Testis (tissue), 3 donors: ENCODE data around the gene MIB1. TPM values are rescaled to one million over a fixed set of nuclear protein-coding genes. Genes with fewer than 3 reads are reported as not detected.

ENCODE experiments used
- DNase-seq: peaks from one replicate; pipeline ENCODE4 v3.0.0-alpha.2; 2019
- H3K27ac ChIP-seq, 2 donors: fragments of 200-600 bp; sonication (generic); one replicate each; pipeline ENCODE4 v1.5.1; 2019
- H3K27me3 ChIP-seq: fragments of 200-600 bp; sonication (generic); one replicate; pipeline ENCODE4 v1.5.1; 2019
- H3K36me3 ChIP-seq: fragments of 200-600 bp; sonication (generic); one replicate; pipeline ENCODE4 v1.5.1; 2017; ENCODE audit warnings: low read depth; ENCODE audit errors: missing control alignments
- H3K4me1 ChIP-seq: fragments of 200-600 bp; sonication (generic); one replicate; pipeline ENCODE4 v1.5.1; 2019
- H3K4me3 ChIP-seq, 2 donors: fragments of 200-600 bp; sonication (generic); one replicate each; pipeline ENCODE4 v1.5.1; 2017 to 2019
- H3K9me3 ChIP-seq: fragments of 200-600 bp; sonication (generic); one replicate; pipeline ENCODE4 v1.5.1; 2017
- CTCF ChIP-seq, 3 experiments: fragments of 450-650 bp in 2 of 3; fragments of 200-600 bp in 1 of 3; sonication (generic) in 1 of 3; IDR thresholded peaks; one replicate each; pipeline ENCODE4 v1.5.1; 2016 to 2019; ENCODE audit warnings: antibody characterized with exemption in 3 of 3, mild to moderate bottlenecking in 2 of 3, moderate library complexity in 1 of 3
- POLR2A ChIP-seq: fragments of 450-650 bp; IDR thresholded peaks from one replicate; pipeline ENCODE4 v1.6.1; 2017; ENCODE audit warnings: antibody characterized with exemption, mild to moderate bottlenecking, moderate library complexity
- WGBS, 2 donors: methylation state at CpG; one replicate each; pipeline ENCODE4 v1.1.5; 2018; 5-methylcytosine and 5-hydroxymethylcytosine counted together
- intact Hi-C: fragments of 100-400 bp; cut with DNase I; formaldehyde crosslinking; loops from one replicate; pipeline ENCODE4 v1.15.1; 2023; ENCODE audit warnings: low total_unique reads
- polyA plus RNA-seq: library from polyadenylated mRNA; stranded (reverse); fragments of 350-450 nt; fragmentation: Illumina TruSeq; extraction: RNeasy Lipid Tissue Mini Kit (QIAGEN cat#74804); gene quantifications from one replicate; pipeline ENCODE4 v1.2.3, GENCODE V29; 2014; ENCODE audit warnings: low read depth, low replicate concordance; ENCODE audit not compliant: insufficient read depth
- total RNA-seq, 2 donors: library from RNA; depleted of rRNA; stranded (reverse); fragments of >200 nt; gene quantifications; one replicate each; pipeline ENCODE4 v1.2.3, GENCODE V29; 2016

MIB1 gene
- total and polyA plus RNA-seq, 3 donors from 2014 or later: 16.5 to 48.8 (median 40.7) TPM

- no peaks in the 10 kb centered on the region for H3K27me3 ChIP-seq
- H3K4me3 ChIP-seq: no peak overlapping the region
- H3K9me3 ChIP-seq: no peaks in the 10 kb centered on the region
- DNase-seq: no peak
- no peaks in the 10 kb centered on the region for H3K4me1 ChIP-seq
- intact Hi-C loops: no loop called here
- no peak for TF ChIP-seq CTCF (IDR thresholded peaks at IDR 0.05)
- TF ChIP-seq POLR2A: no peak
- H3K36me3 ChIP-seq: no peaks in the 10 kb centered on the region
- WGBS, 2 donors: 59 to 65% methylated on average over 5 of the region's 5 CpGs
- H3K27ac ChIP-seq: no peak overlapping the region
Measured at GRCh38 chr18:21911551-21911950, 171.0 kb downstream of the MIB1 start.

- intact Hi-C loops: no loop called here
- Histone ChIP-seq H3K27ac (no peak overlapping the region), H3K9me3 (no peaks in the 10 kb centered on the region), H3K4me3 (no peak overlapping the region), H3K4me1 (no peaks in the 10 kb centered on the region), H3K36me3 (no peaks in the 10 kb centered on the region), H3K27me3 (no peaks in the 10 kb centered on the region)
- TF ChIP-seq POLR2A: no peak
- no peak for TF ChIP-seq CTCF (IDR thresholded peaks at IDR 0.05)
- DNase-seq: no peak
- 64 to 78% methylated on average over 5 of the region's 5 CpGs for WGBS, 2 donors
Measured at GRCh38 chr18:21912339-21913239, 172.0 kb downstream of the MIB1 start.

DNA sequence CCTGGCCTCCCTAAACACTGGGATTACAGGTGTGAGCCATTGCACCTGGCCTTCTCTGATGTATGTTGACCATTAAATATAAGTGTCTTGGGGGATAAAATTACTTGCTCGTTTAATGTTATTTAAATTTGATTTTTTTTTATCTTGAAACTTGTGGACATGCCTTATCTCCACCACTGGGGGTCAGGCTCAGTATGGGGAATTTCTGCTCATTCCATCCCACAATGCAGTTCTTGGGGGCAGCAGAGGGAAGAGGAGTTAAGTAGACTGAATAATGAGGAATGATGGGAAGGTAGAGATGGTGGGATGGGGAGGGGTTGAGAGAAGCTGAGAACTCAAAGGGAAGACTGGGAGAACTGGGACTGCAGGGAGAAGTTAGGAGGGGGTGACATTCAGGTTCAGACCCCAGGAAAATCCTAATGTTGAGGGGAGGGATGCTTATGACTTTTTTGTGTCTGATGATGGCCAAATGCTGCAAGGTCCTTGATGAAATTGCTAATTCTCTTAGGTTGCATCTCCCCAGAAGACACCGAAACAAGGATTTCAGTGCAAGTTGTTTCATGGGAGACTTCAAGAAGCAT, 174.2 kb downstream of the MIB1 start:
- WGBS, 2 donors: 60 to 66% methylated on average over 2 of the region's 2 CpGs
- no peaks in the 10 kb centered on the region for H3K9me3 ChIP-seq

GRCh38 chr18:21915546-21915945, 175.0 kb downstream of the MIB1 start:
- Histone ChIP-seq H3K27me3 (no peaks in the 10 kb centered on the region), H3K9me3 (no peaks in the 10 kb centered on the region), H3K36me3 (no peaks in the 10 kb centered on the region), H3K27ac (no peak overlapping the region), H3K4me1 (no peaks in the 10 kb centered on the region), H3K4me3 (no peak overlapping the region)
- 89 to 93% methylated on average over 9 of the region's 9 CpGs for WGBS, 2 donors
- intact Hi-C loops: no loop called here
- TF ChIP-seq POLR2A (no peak), CTCF (IDR thresholded peaks at IDR 0.05) (no peak)
- no peak for DNase-seq

More for the DNA sequence above, 174.2 kb downstream of the MIB1 start:
- no peaks in the 10 kb centered on the region for H3K27me3 ChIP-seq
- intact Hi-C loops: no loop called here
- H3K4me1 ChIP-seq: no peaks in the 10 kb centered on the region
- no peak overlapping the region for H3K27ac ChIP-seq
- no peak overlapping the region for H3K4me3 ChIP-seq
- no peak for TF ChIP-seq POLR2A
- TF ChIP-seq CTCF (IDR thresholded peaks at IDR 0.05): peak; percentile 47 to 63 (median 61)
- peak; percentile 54 for DNase-seq
- H3K36me3 ChIP-seq: no peaks in the 10 kb centered on the region
